Left ventricle myocardium superior (tissue), 1 donor: ENCODE results near the gene FBXL19. TPM values are rescaled to one million over a fixed set of nuclear protein-coding genes. Genes with fewer than 3 reads are reported as not detected.
"Not testable (repeated sequence)": the region's sequence is repeated elsewhere in the genome, so short reads cannot be mapped to it uniquely, and the experiment has no call there.

ENCODE experiments used
- ATAC-seq: fragments of 200-7000 bp; cut with Tn5 transposase; one replicate; pipeline ENCODE4 v1.9.1; 2020; ENCODE audit warnings: mild to moderate bottlenecking, moderate library complexity
- DNase-seq: peaks from one replicate; pipeline ENCODE4 v3.0.0-alpha.2; 2020
- intact Hi-C: fragments of 100-400 bp; cut with micrococcal nuclease; formaldehyde crosslinking; loops from one replicate; pipeline ENCODE4 v1.11.0; 2022
- total RNA-seq: library from RNA; stranded (reverse); fragmentation: NEBNext Ultra II Directional; extraction: Animal tissue kit (Norgen Biotek cat#: 25700); gene quantifications from one replicate; pipeline ENCODE4 v1.2.1, GENCODE V29; 2021
- donor health status: DM: no; HTN: yes; CAD: no; lungs with severe emphysema.

Gene FBXL19
- total RNA-seq, 1 donor from 2014 or later, result 5.7 TPM

GRCh38 chr16:30939571-30939970, 16.2 kb downstream of the FBXL19 start:
- intact Hi-C loops, DNase-seq, ATAC-seq: not testable (repeated sequence)

GRCh38 chr16:30941600-30942425, 18.4 kb downstream of the FBXL19 start:
- ATAC-seq (peak; percentile 89), DNase-seq (peak; percentile 83)
- intact Hi-C loops, result no loop called here

GRCh38 chr16:30942426-30942806, 19.0 kb downstream of the FBXL19 start:
- intact Hi-C loops, result no loop called here

GRCh38 chr16:30944352-30944751, 21.0 kb downstream of the FBXL19 start:
- ATAC-seq, result no peak
- DNase-seq, result no peak
- intact Hi-C loops, result no loop called here

More at GRCh38 chr16:30942426-30942806, 19.0 kb downstream of the FBXL19 start:
- DNase-seq, result no peak
- no peak for ATAC-seq

- ATAC-seq (no peak), DNase-seq (no peak)
- intact Hi-C loops, result no loop called here
Observed at GRCh38 chr16:30946671-30947540, 23.5 kb downstream of the FBXL19 start.

GRCh38 chr16:30947541-30947858, 24.1 kb downstream of the FBXL19 start:
- ATAC-seq (no peak), DNase-seq (no peak)
- intact Hi-C loops, result no loop called here

- ATAC-seq (peak; percentile 53), DNase-seq (peak; percentile 77)
- intact Hi-C loops, result no loop called here
Observed at GRCh38 chr16:30947859-30948666, 24.7 kb downstream of the FBXL19 start.

GRCh38 chr16:30948667-30949649, 25.6 kb downstream of the FBXL19 start, which contains the start of gene ORAI3:
Gene ORAI3, plus strand, starts transcription at chr16:30949068. Its CDS starts 222 bp downstream, at chr16:30949290.
- ATAC-seq (peak; percentile 78), DNase-seq (peak; percentile 87)
- intact Hi-C loops, result no loop called here

- ATAC-seq (peak; percentile 63), DNase-seq (peak; percentile 88)
- intact Hi-C loops, result no loop called here
Observed at GRCh38 chr16:30949650-30950515, 26.5 kb downstream of the FBXL19 start.

GRCh38 chr16:30950516-30951065, 27.2 kb downstream of the FBXL19 start:
- intact Hi-C loops, result no loop called here
- ATAC-seq (no peak), DNase-seq (no peak)

GRCh38 chr16:30951193-30951592, 27.8 kb downstream of the FBXL19 start:
- ATAC-seq, result no peak
- intact Hi-C loops, result no loop called here
- DNase-seq, result no peak

GRCh38 chr16:30951750-30952149, 28.4 kb downstream of the FBXL19 start:
- intact Hi-C loops, result no loop called here
- peak; percentile 79 for DNase-seq
- ATAC-seq, result no peak

- intact Hi-C loops, result no loop called here
- DNase-seq, result no peak
Observed at GRCh38 chr16:30953111-30953510, 29.7 kb downstream of the FBXL19 start.

GRCh38 chr16:30953511-30954124, 30.2 kb downstream of the FBXL19 start:
- intact Hi-C loops, result no loop called here
- ATAC-seq (no peak), DNase-seq (peak; percentile 74)

More at GRCh38 chr16:30953111-30953510, 29.7 kb downstream of the FBXL19 start:
- no peak for ATAC-seq

GRCh38 chr16:30954993-30955392, 31.6 kb downstream of the FBXL19 start:
- ATAC-seq (no peak), DNase-seq (no peak)
- intact Hi-C loops, result no loop called here

- intact Hi-C loops, result no loop called here
Observed at GRCh38 chr16:30956601-30957455, 33.5 kb downstream of the FBXL19 start.

More at GRCh38 chr16:30956601-30957455, 33.5 kb downstream of the FBXL19 start:
- peak; percentile 80 for ATAC-seq
- DNase-seq, result peak; percentile 89
